AML-193 (cell line): Measurements from ENCODE around the gene PYM1.
"Not testable (repeated sequence)": the region's sequence is repeated elsewhere in the genome, so short reads cannot be mapped to it uniquely, and the experiment has no call there.

Experiments used
- DNase-seq, 2 experiments: peaks; one replicate each; lab custom pipeline; 2025; lab: John Stamatoyannopoulos, UW

Gene PYM1

DNA sequence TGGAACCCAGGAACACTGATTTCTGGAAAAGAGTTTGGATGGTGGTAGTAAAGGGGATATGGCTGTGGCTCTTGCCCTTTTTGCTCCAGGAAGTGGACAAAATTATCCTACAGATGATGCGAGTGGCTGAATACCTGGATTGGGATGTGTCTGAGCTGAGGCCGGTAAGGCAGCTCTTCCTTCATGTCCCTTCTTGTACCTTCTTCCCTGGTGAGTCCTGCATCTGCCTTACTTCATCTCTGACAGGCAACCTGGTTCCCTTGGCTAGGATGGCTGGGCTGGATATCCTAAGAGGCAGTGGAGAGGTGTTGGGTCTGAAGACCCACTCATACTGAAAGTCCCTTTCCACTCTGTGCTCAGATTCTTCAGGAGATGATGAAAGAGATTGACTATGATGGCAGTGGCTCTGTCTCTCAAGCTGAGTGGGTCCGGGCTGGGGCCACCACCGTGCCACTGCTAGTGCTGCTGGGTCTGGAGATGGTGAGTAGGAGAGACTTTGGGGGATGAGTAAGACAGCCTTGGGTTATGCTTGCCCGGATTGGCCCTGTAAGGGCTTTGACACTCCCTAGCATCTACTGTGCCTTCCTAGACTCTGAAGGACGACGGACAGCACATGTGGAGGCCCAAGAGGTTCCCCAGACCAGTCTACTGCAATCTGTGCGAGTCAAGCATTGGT is 11.3 kb upstream of the PYM1 start:
- no peak for DNase-seq

DNA sequence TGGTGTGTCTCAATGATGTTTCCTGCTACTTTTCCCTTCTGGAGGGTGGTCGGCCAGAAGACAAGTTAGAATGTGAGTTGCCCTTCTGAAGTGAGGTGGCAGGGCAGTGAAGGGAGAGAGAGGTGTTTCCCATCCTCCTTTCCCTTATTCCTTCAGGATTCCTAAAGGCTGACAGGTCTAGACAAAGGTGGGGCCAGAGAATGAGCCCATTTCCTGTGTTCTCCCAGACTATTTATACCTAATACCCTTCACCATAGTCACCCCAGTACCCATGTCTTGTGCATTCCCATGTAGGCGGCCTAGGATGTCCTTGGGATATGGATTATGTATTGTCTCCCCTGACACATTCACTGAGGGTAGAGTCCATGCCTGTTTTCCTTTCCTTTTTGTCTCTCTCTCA is 10.3 kb upstream of the PYM1 start:
- no peak for DNase-seq

DNA sequence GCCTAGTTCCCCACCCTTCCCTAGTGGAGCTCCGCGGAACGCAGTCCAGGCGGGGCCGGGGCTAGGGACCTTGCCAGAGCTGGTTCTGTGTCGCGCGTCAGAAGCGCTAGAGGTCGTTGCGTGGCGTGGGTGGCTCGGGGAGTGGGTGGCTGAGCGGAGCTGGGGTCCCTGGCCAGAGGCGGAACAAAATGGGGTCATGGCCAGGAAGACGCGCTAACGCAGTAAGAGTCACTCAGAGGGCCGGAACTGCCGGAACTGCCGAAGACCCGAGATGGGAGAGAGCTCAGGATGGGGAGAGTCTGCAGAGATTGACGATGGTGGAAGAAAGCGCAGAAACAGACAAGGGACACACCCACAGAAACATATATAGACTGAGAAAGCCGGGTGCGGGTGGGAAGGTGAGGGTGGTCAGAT is 8.1 kb upstream of the PYM1 start:
- no peak for DNase-seq

DNA sequence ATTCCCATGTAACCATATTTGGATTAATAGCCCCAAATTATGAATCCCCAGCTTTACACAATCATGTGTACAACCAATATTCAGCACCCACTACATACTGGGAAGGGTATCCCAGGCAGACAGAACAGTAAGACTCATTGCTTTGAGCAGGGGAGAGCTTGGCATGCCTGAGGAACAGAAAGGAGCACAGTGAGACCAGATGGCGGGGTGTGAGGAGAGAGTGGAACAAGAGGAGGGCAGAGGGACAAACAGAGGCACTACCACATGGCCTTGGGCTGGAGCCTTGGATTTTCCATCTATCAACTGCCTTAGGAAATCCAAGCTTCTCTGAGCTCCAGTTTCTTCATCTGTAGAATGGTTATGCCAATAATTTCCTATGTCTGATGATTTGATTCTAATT is 7.1 kb upstream of the PYM1 start:
- DNase-seq, result no peak

DNA sequence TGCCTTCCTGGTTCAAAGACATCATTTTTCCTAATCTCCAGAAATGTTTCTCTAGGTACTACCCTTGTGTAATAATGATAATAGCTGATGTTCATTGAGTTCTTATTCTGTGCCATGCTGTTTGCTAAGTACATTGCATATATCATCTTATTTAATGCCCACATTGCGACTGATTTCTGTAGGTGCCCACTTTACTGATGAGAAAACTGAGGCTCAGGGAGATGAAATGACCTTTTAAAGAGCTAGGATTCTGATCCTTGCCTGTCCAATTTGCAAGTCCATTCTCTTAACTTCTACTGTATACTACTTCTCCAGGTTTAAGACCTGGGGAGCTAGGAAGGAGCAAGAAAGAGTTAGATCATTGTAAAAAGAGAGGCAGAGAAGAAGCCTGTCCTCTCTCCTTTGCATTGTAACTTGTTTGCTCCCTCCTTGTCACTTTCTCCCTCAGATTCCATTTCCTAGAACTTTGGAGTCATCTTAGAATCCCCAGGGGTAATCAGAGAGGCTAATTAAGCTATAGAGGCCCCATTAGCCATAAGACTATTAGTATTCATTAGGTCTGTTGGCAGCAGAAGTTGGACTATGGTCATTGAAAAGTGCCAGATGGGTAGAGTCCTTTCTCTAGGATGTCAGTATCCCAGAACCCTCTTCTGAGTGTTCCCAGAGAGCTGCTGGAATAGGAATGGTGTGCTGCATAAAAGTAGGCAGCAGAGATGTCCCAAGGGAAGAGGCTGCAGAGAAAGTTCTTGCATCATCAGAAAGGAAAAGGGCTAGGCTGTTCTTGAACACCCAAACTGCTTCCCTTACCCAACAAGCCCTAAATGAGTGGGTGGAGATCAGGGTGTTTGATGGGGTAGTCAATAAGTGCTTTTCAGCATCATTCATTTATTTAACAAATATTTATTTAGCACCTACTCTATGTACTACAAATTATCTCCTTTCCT is 6.4 kb upstream of the PYM1 start:
- no peak for DNase-seq

DNA sequence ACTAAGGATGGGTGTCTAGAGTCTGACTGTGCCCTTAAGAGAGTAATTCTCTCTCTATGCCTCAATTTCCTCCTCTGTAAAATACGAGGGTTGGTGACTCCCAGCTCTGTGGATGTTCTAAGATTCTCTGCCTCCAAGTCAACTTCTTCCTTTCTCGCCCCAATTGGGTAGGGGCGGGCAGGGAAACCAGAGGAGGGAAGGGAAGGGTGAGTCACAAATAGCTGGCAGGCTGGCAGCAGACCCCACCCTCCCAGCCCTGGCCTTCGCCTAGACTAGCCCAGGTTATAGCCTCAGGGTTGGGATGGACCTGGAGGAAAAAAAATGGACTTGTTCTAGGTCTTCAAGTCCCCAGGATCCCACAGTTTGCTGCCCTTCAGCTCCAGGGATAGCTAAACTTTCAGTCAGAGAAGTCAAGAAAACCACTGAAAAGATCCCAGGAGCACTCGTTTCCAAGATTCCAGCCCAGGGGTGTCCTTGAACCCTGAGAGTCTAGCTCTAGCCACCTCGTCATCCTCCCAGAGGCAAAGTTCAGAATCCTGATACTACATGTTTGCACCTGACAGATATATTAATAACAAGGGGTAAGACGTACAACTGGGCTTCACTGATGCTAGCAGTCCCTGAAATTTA is 5.6 kb upstream of the PYM1 start:
- no peak for DNase-seq

DNA sequence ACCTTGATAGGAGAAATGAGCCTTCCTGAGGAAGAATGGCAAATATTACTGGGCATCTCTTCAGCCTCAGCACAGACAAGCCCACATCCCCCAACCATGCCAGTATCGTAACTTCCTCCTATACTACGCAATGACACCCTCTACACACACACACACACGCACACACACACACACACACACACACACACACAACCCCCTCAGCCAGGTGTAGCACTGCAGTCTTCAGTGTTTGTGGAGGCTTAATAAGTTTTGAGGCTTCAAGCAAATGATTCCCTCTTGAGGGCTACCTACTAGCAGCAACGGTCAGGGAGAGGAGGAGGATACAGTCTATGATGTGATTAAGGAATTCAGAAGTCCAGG is 4.8 kb upstream of the PYM1 start:
- DNase-seq, result peak; percentile 18 to 38

DNA sequence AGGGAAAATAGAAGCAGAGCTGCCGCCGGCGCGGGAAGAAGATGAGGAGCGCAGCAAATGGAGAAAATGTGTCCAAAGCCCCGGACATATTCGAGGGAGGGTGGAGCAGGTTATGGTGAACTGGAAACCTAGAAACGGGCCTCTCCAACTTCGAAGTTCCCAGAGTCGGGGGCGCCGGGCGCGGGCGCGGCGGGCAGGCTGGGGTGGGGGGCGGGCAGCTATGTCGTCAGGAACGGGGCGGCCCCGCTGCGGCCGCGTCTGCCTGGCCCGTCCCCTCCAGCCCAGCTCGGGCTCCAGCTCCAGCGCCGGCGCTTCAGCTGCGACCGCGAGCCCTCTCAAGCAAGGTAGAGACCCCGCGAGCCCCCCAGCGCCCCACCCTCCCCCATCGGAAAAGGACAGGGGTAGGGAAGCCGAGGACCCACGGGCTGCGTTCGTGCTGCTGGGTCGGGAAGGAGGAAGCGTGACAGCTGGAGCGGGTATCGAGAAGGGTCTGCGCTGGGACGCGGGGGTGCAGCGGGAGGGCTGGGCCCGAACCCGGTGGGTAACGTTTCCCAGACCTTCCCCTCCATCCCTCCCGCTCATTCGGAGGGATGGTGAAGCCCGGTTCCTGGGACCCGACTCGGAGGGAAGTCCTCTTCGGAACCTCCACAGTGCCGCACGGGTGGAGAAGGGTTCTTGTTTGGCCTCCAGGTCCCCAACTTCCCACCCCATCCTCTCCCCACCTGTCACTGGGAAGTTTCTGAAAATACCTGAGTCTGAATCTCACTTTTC is 4.3 kb upstream of the PYM1 start:
- no peak for DNase-seq

DNA sequence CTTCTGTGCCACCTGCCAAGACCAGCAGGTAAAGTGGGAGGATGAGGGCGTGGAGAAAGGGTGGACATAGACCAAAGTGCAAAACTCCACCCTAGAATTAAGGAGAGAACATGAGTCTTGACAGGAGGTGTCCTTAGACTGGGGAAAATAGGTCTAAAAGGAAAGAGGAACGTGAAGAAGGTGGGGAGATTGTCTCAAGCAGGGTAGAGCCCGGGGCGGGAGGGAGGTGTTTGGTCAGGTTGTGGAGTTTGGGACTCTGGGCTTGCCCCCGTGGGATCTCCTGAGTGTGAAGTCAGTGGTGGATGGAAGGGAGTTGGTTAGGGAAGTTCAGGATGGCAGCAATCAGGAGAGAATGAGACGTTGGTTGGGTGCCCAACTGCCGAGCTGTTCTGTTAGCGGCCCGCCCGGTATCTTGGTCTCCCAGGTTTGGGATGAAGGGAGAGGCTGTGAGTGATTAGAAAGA is 3.7 kb upstream of the PYM1 start:
- DNase-seq, result no peak

DNA sequence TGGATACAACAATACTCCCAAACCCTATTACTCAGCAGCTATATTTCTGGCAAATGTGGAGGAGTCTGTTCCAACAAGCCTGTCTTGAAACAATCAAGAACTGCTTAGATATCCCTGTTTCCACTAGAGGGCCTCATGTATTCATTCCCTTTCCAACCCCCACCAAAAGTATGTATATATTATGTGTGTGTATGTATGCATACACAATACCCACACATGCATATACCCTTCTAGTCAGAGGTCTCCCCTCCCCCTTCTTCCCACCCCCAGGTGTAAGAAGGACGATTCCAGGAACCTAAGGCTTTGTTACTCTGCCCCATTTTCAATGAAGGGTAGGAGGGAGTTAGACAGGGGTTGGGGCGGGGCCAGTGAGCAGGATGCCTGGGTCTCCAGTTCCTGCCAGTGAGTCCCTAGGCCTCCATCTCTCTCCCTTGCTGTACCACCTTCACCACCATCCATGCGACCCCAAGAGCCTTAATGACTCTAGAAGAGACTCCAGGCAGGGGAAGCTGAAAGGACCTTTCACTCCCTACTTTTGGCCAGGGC is 3.1 kb upstream of the PYM1 start, which contains the start of gene DGKA:
DGKA (plus strand) TSS at position 392 of the 546 bp plus-strand sequence. CDS start 5,342 bp downstream, outside the sequence.
- peak; percentile 55 to 76 for DNase-seq

DNA sequence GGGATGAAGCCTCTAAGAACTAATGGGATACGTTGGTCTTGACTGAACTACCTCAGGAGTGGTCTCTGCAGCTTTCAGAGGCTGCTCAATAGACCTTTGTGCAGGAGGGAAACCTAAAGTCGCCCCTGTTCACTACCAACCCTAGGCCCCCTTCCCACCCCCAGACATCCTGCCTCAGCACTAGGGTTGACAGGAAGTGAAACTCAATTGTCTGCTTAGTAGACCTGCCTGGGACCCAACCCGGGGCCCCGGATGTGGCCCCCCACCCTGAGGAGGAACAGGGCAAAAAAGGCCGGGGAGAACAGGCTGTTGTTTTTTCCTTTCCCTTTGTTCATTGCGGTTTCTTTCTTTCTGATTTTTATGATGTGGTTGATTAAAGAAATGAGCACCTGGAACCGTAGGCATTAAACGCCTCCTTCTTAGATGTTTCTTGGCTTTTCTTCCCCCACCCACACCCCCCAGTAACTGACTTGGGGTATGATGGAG is 1.7 kb upstream of the PYM1 start:
- no peak for DNase-seq

DNA sequence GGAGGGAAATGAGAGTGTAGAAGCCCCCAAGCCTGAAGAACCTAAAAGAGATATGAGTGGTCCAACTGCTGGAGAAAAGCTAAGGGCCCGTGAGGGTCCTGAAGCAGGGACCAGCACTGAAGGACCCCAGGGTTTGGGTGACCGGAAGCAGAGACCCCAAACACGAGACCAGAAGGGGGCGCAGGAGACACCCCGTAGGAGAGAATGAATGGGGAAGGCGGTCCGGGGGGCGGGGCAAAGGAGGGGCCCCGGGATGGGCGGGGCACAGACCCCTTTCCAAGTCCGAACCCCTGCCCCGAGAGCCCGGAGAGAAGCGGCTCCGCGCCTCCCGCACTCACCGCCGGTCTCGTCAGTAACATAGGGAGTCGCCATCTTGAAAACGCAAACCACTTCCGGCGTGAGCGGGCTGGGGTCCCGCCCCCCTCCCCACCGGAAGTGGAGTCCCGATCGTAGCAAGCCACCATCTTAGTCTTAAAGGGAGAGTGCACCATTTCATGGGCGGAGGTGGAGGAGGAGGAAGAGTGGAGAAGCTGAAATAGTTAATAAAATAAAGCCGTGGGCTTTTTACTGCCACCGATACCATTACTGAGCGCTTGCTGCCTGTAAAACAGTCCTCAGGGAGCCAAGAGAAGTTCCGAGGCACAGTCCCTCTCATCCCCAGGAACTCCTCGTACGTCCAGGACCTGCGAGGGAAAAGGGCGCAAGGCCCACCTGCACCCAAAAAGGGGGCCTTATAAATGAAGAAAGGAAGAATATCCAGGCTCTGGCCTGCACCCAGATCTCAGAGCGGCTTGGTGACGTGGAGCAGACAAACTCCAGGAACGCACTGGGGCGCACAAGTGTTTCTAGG is 731 bp downstream of the PYM1 start:
- DNase-seq, result peak; percentile 77 to 83

DNA sequence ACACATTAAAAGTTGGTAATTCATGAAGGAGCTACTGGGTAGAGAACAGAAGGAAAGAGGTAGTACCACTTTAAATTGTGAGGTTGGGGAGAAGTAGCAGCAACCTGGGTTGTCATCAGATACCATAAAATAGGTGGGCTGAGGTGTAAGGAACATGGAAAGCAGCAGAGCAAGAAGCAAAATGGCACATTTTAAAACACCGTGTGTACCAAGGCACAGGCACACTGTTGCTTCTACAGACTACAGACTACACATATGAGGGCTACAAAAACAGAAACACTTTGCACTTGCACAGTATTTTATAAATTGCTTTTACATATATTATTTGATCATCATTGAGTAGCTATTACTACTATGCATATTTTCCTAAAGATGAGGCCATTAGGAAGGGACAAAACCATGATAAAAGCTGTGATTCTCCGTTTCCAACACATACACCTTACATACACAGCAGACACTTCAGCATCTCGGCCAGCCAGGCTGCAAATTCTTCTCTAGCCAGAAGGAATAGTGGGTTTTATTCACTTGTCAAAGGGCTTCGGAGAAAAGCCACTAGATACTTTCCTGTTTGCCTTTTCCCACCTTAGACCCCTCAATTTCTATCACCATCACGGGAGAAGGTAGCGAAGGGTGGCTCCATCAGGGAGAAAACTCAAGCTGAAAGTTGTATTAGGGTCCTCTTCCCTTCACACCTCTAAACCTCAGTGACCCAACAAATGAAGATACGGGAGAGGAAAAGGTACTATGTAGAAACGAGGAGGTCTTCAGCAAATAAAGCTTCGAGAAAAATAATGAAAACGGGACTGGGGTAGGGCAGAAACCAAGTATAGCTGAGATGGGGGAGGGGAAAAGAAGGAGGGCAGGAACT is 1.6 kb downstream of the PYM1 start:
- no peak for DNase-seq

DNA sequence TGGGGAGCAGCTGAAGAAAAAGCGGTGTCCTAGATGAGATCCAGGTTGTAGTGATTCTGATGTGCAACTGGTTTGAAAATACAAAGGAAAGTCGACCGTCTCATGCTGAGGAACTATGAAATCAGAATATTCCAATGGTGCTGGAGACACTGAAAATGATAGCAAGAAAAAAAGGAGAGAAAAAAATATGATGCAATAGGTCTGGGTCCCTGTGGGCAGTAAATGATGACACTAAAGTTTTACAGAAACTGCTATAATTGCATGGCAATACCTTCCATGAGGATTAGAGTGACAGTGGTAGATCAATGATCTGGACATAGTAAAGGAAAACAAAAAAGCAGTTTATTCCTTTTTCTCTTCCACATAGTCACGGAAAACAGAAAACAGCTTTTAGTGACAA is 2.3 kb downstream of the PYM1 start:
- no peak for DNase-seq

DNA sequence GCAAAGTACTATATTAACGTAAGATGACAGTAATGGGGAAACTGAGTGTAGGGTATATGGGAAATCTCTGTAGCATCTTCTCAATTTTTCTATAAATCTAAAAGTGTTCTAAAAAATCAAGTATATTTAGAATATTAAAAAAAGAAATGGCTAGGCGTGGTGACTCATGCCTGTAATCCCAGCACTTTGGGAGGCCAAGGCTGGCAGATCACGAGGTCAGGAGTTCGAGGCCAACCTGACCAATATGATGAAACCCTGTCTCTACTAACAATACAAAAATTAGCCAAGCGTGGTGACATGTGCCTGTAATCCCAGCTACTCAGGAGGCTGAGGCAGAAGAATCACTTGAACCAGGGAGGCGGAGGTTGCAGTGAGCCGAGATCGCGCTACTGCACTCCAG is 4.0 kb downstream of the PYM1 start:
- DNase-seq, result not testable (repeated sequence)

DNA sequence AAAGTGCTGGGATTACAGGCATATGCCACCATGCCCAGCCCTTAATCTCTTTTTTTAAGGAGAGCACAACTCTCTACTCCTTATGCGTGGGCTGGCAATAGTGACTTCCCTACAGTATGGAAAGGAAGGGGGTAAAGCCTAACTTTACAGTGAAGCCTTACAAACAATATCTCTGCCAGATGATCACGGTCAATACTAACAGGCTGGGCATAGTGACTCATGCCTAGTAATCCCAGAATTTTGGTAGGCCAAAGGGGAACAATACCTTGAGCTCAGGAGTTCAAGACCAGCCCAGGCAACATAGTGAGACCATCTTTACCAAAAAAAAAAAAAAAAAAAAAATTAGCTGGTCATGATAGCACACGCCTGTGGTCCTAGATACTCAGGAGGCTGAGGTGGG is 5.6 kb downstream of the PYM1 start:
- DNase-seq, result no peak

DNA sequence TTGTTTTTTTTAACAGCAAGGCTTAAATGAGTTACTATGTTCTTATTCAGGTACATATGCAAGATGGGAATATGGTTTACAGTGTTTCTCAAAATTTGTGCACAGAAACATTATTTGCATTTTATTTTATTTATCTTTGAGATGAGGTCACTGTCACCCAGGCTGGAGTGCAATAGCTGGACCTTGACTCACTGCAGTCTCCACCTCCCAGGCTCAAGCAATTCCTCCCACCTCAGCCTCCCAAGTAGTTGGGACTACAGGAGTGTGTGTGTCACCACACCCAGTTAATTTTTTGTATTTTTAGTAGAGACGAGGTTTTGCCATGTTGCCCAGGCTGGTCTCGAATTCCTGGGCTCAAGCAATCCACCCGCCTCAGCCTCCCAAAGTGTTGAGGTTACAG is 8.7 kb downstream of the PYM1 start:
- DNase-seq, result not testable (repeated sequence)

DNA sequence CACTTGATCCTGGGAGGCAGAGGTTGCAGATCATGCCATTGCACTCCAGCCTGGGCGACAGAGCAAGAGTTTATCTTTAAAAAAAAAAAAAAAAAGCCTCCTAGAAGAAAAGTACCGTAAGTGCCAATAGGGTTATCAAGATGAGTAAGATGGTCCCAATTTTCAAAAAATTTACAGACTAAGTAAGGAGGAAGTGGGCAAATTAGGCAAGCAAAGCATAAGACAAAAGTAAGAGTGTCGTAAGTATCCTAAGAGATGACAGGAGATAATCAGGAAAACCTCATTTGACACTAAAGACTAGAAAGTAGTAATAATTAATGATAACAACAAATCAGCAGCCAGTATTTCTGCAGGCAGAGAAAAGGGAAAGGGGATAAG is 12.2 kb downstream of the PYM1 start:
- peak; percentile 71 to 79 for DNase-seq

DNA sequence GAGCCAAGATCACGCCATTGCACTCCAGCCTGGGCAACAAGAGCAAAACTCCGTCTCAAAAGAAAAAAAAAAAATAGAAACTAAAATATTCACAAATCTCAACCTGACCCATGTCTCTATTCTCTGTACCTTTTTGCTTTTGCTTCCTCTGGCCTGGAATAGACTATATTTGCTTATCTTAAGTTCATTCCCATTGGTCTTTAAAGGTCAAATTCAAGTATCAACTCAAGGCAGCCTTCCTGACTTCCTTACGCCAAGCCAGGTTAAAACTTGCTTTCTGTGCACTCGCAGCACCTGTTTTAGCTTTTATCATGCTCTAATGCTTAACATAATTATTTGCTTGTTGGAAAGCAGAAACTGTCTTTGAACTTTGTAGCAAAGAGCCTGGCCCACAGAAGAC is 14.8 kb downstream of the PYM1 start:
- no peak for DNase-seq

DNA sequence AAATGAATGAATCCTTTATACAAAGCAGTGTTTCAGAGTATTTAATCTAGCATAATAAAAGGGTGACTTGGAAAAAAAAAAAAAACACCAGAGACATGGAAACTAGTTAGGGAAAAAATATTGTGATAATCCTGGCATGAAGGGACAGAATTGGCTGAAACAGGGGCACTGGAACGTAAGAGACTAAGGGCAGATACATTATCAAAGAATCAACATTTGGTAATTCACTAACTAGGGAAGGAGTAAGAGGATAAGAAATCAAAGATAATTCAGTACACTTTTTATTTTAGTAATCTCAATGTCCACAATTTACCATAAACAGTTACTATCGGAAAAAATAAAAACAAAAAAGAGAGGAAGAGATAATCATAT is 18.2 kb downstream of the PYM1 start:
- DNase-seq, result no peak
